GM20000 (cell line): Measurements from ENCODE around the gene HCCS.

Experiments used
- DNase-seq: peaks from one replicate; pipeline ENCODE4 v3.0.0; 2012; ENCODE audit warnings: low spot score
- TF ChIP-seq, protein P1 (sequence below): IDR thresholded peaks from 2 replicates; pipeline ENCODE4 v1.5.1; 2012; ENCODE audit warnings: mild to moderate bottlenecking, control low read depth; ENCODE audit errors: extremely low read depth, missing control alignments

Gene HCCS

DNA sequence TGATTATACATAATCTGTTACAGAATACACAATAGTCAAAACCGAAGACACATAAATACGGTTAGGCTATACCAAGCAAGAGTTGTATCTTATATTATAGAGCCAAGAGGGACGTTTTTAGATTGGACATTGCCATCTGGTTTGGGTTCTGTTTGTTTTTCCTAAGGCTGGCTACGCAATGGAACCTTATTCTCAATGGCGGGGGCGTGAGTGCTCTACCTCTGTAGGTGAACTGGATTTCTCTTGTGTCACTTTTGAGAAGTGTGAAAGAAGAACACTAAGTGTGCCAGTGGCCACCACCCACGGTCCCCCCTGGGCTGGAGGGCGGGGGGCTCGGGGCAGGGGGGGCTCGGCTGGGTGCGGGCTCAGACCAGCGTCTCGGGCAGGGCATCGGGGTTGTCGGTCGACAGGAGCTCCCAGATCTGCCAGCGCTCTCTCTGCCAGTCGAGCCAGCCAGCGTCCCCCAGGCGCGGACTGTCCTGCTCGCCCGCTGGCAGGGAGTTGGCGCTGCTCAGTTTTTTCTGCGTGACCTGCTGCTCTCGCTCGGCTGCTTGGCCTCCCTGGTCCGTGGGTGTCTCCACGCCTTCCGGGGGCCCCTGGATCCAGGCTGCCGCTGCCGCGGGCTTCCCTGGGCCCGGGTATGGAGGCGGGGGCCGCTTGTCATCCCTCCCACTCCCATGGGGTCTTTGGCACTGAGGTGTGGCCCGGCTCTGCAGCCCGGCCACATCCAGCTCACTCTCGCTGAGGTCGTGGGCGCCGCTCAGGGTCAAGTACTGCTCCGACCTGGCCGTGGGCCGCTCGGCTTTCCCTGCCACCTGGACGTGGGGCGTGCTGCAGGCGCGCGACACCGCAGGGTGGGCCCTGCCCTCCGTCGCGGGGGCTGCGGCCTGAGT lies 27.6 kb downstream of the HCCS start:
- TF ChIP-seq, protein P1, sequence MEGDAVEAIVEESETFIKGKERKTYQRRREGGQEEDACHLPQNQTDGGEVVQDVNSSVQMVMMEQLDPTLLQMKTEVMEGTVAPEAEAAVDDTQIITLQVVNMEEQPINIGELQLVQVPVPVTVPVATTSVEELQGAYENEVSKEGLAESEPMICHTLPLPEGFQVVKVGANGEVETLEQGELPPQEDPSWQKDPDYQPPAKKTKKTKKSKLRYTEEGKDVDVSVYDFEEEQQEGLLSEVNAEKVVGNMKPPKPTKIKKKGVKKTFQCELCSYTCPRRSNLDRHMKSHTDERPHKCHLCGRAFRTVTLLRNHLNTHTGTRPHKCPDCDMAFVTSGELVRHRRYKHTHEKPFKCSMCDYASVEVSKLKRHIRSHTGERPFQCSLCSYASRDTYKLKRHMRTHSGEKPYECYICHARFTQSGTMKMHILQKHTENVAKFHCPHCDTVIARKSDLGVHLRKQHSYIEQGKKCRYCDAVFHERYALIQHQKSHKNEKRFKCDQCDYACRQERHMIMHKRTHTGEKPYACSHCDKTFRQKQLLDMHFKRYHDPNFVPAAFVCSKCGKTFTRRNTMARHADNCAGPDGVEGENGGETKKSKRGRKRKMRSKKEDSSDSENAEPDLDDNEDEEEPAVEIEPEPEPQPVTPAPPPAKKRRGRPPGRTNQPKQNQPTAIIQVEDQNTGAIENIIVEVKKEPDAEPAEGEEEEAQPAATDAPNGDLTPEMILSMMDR = no peak
- no peak for DNase-seq

DNA sequence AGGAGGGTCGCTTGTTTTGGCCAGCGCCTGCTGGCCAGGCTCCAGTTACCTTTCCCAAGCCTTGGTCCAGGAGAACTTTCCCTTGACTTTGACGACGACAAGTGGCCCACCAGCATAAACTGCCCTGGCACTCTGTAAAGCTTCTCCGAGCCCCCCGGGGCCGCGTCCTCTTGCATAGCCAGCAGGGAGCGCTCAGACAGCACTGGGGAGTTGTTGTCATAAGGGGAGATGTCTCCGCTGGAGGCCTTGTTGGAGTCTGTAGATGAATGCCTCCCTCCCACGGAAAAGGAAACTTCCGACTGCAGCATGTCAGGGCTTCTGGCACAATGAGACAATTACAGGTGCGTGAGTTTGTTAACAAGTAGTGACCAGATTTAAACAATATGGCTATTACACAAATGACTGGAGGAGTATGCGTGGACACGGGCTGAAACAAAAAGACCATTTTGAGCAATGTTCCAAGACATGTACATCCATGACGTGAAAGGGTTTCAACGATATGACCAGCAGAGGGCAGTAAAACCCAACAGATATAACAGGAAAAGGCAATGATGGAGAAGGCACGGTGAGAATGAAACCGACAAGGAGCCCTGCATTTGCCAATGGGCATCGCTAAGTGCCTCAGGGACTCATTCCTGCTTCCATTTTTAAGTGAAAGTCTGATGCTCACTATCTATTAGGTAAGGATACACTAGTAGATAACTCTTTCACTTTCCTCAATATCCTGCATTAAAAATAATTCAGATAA lies 33.0 kb downstream of the HCCS start:
- TF ChIP-seq, protein P1 = peak; percentile 20
- DNase-seq = peak; percentile 68

DNA sequence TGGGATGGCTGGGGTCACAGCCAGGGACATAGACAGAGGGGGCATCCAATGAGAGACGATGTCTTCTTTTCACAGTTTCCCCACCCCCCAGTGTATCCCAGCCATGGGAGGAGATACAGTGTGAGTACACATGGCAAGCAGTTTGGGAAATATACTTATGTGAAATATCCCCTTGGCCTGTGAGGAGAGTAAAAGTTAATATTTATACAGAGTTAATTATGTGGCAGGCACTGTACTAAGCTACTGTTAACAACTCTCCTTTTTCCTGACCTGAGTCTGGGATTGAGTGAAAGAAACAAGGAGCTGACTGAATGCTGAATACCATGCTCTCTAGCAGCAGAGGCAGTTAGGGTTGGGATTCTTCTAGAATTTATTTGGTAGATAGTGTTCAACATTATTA lies 35.3 kb downstream of the HCCS start:
- DNase-seq = no peak
- TF ChIP-seq, protein P1 = no peak

- DNase-seq = no peak
- TF ChIP-seq, protein P1 = no peak
These were observed 37.3 kb downstream of the HCCS start for GRCh38 chrX:11148401-11148800.

DNA sequence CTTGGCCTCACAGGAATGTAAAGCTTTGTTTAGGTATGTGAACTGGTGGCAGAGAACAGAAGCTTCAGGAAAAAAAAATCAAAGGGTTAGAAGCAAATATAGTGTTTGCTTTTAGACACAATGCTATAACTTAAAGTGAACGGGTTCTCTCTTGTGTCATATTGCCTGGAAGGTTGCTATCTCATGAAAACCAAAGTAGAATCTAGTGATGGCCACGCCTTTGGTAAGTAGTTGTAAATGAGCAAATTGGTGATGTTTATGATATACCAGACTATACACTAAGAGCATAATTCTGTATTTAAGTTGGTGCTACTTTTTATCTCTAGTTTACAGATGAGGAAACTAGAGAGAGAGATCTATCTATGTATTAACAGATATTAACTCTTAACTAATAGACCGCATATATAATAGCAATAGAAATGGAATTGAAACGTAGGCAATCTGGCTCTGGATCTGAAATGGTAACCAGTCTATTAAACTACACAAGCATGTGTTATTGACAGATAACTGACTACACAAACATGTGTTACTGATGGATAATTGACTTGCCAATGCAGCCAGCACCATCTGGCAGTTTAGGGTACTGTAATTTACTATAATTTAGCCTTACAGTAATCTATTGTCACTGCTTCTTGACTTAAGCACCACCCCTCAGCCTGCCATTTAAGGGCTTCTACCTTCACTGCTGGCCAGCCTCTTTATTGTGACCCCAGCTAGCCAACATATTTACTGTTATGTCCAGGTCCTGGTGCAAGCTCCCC lies 40.8 kb downstream of the HCCS start:
- TF ChIP-seq, protein P1 = no peak
- no peak for DNase-seq

DNA sequence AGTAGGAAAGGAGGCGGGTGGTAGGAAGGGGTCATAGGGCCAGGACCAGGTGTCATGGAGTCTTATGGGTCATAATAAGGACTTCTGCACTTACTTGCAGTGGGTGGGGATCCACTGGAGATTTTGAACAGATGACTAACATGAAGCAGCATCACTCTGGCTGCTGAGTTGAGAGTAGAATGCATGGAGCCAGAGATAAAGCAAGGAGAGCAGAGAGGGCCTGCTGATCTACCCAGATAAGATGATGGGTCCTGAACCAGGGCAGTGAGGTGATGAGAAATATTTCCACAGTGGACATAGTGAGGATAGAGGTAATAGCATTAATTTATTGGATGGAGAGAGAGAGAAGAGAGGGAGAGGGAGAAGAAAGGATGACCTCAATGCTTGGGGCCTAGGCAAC lies 48.0 kb downstream of the HCCS start:
- DNase-seq = no peak
- TF ChIP-seq, protein P1 = no peak

DNA sequence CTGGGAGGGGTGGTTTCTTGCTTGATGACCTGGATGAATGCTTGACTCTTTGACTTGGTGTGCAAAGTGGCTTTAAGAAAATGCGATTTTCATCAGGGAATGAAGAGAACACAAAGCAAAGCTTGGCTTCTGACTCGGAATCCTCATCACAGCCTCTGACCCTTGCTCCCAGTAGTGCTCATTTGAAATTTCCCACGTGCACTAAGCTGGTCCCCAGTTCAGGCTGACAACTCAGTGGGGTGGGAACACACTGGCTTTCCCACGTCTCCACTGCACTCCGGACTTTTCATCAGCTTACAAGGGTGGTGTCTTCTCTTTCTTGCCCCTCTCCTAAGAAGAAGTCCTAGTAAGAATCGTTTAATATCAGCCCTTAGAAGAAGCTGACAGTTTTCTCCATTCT lies 53.3 kb downstream of the HCCS start:
- no peak for DNase-seq
- TF ChIP-seq, protein P1 = no peak
